ENCODE results near the gene GNAQ.
"Not testable (repeated sequence)": the region's sequence is repeated elsewhere in the genome, so short reads cannot be mapped to it uniquely, and the experiment has no call there.

Gene GNAQ

GRCh38 chr9:77877976-77878375 is 153.6 kb downstream of the GNAQ start:
- no peak for DNase-seq (ENCODE audit: low read depth)

- no peak for DNase-seq (ENCODE audit: low read depth)
Observed at GRCh38 chr9:77876590-77876989, 155.0 kb downstream of the GNAQ start.

DNA sequence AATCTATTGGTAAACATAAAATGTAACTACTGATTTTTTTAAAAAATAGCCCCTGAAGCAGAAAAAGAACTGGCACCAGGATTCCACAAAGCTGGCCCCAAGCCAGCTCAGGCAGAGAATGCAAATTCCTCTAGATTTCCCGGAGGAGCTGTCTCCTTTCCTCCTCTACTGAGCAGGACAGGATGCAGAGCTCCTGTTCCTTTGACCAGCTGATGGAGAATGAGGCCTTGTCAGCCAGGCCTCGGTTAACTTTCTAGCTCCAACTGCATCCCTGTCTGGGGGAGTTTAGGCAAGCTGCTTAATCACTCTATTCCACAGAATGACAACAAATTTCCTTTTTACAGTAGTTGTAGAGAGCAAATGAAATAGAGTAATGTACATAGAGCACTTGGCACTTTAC is 155.5 kb downstream of the GNAQ start:
- DNase-seq (ENCODE audit: low read depth) = no peak

DNA sequence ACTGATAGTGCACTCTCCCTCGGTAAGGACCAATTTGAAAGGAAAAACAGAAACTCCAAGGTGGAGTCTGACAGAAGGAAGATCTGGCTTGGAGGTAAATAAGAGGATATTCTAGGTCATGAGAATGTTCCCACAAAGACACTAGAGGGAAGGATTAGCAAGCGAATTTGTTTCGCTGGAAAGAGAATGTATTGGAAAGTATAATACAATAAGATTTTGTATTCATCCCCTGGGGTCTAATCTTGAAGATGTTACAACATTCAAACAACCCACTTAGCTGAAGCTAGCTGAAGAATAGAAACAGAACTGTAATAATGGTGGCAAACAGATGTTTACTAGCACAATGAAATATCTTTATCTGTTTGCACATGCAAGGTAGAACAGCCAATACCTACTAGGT is 158.7 kb downstream of the GNAQ start:
- no peak for DNase-seq (ENCODE audit: low read depth)

DNA sequence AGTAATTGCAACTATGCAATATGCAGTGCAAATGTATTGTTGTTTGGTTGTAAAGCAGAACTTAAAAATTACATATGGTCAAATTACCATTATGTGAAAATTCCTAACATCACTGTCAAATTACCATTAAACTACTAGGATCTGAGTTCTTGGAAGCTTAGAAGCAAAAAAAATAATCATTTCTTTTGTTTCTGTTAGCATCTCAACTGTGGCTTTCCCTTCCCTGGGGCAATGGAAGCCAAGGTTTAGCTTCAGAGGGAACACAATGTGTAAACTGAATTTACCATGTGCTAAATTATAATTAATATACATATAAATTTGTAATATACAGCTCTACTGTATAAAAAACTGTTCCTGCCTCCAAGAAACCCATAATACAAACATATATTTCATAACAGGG is 159.4 kb downstream of the GNAQ start:
- no peak for DNase-seq (ENCODE audit: low read depth)

- DNase-seq (ENCODE audit: low read depth) = no peak
Observed at GRCh38 chr9:77871483-77871882, 160.1 kb downstream of the GNAQ start.

- DNase-seq (ENCODE audit: low read depth) = no peak
Observed at GRCh38 chr9:77866878-77867277, 164.7 kb downstream of the GNAQ start.

GRCh38 chr9:77865385-77866047 is 166.1 kb downstream of the GNAQ start:
- DNase-seq (ENCODE audit: low read depth) = no peak

DNA sequence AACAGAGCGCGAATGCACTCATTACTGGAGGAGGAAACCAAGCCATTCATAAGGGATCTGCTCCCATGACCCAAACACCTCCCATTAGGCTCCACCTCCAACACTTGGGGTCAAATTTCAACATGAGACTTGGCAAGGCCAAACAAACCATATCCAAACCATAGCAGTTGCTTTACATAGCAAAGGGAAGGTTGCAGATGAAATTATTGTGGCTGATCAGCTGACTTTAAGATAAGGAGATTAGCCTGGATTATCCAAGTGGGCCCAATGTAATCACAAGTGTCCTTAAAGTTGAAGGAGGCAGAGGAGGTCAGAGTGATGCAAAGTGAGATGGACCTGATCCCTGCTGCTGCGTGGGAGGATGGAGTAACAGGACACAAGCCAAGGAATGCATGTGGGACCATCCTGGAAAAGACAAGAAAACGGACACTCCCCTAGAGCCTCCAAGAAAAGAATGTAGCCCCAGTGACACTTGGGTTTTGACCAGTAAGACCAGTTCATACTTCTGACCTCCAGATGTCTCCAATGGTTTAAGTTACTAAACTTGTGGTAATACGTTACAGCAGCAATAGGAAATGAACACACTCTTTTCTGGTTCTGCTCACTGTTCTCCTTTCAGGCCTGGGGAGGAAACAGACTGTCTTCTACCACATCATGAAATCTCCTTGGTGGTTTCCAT is 167.3 kb downstream of the GNAQ start:
- no peak for DNase-seq (ENCODE audit: low read depth)

- not testable (repeated sequence) for DNase-seq (ENCODE audit: low read depth)
Observed at GRCh38 chr9:77863638-77864037, 168.0 kb downstream of the GNAQ start.

DNA sequence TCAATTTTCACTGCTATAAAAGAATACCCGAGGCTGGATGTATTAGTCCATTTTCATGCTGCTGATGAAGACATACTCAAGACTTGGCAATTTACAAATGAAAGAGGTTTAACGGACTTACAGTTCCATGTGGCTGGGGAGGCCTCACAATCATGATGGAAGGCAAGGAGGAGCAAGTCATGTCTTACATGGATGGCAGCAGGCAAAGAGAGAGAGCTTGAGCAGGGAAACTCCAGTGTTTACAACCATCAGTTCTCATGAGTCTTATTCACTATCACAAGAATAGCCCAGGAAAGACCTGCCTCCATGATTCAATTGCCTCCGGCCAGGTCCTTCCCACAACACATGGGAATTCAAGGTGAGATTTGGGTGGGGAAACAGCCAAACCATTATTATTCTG is 170.7 kb downstream of the GNAQ start:
- not testable (repeated sequence) for DNase-seq (ENCODE audit: low read depth)

DNA sequence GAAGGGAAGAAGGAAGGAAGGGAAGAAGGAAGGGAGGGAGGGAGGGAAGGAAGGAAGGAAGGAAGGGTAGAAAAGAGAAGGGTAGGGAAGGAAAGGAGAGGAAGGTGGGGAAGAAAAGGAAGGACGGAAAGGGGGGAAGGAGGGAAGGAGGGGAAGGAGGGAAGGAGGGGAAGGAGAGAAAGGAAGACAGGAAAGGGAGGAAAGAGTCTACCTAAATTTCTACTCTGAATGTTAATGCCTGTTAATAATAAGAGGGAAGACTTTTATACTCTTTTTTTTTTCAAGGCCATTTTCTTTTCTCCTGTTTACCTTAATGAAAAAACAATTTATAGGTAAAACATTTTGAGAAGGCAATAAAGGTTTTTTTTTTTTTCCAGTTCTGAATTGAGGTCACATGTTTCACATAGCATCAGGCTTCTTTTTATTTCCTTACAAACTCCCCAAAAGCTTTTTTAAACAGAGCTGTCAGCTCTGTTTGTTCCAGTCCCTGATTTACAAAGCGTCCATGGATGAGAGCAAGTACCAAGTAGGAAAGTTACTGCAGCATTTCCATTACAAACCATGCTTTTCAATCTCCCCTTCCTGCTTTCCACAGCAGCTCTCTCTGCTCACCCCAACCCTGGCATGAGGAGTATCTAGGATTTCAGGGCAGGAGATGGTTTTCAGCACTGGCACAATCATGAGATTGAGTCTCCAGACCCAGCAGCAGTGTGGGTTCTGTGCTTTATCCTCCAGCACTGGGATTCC is 173.9 kb downstream of the GNAQ start:
- DNase-seq (ENCODE audit: low read depth) = no peak

- no peak for DNase-seq (ENCODE audit: low read depth)
Observed at GRCh38 chr9:77856615-77857014, 175.0 kb downstream of the GNAQ start.

- no peak for DNase-seq (ENCODE audit: low read depth)
Observed at GRCh38 chr9:77854916-77855311, 176.7 kb downstream of the GNAQ start.

GRCh38 chr9:77854258-77854915 is 177.2 kb downstream of the GNAQ start:
- no peak for DNase-seq (ENCODE audit: low read depth)

- DNase-seq (ENCODE audit: low read depth) = no peak
Observed at GRCh38 chr9:77853716-77854115, 177.9 kb downstream of the GNAQ start.

DNA sequence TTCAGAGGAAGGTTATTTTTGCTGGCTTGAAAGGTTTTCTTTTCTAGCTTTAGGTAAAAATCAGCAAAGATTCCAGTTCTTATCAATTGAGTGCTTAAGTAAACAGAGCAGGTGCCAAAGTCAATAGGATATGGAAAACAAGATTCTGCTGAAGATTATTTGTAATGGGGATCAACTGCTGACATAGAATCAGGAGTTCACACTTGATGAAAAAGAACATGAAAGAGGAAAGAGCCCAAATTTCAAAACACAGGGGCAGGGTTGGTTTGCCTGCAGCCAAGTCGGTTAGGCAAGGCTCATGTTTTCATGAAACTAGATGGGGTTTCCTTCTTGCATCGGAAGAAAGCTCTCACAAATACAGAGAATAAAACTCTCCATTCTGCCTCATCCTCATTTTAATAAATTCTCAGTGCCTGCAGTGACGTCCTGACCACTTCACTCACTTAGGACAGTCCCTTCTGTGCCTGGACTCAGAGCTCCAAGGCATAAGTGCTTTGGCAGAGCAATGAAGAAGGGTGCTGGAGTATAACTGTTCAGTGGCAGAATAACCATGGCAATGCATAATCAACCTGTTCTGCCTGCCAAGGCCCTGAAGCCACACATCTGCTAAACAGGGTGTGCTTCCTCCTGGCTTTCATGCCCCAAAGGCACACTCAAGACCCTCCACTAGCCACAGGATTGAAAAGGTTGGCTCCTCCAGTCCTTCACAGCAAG is 179.6 kb downstream of the GNAQ start:
- DNase-seq (ENCODE audit: low read depth) = no peak

- peak; percentile 77 for DNase-seq (ENCODE audit: low read depth)
Observed at GRCh38 chr9:77848897-77849296, 182.7 kb downstream of the GNAQ start.

- no peak for DNase-seq (ENCODE audit: low read depth)
Observed at GRCh38 chr9:77848404-77848803, 183.2 kb downstream of the GNAQ start.

GRCh38 chr9:77847626-77848025 is 184.0 kb downstream of the GNAQ start:
- DNase-seq (ENCODE audit: low read depth) = no peak

GRCh38 chr9:77847059-77847499 is 184.5 kb downstream of the GNAQ start:
- no peak for DNase-seq (ENCODE audit: low read depth)

GRCh38 chr9:77844415-77844814 is 187.2 kb downstream of the GNAQ start:
- no peak for DNase-seq (ENCODE audit: low read depth)

All from GM04504 (cell line).